Nephron progenitor cell (in vitro differentiated cells): ENCODE results near the gene TTBK2.
"Not testable (repeated sequence)": the region's sequence is repeated elsewhere in the genome, so short reads cannot be mapped to it uniquely, and the experiment has no call there.

ENCODE experiments used
- DNase-seq: peaks from one replicate; pipeline ENCODE4 v3.0.0; 2021
- H3K27ac Mint-ChIP-seq: 2 replicates; pipeline ENCODE4 v1.8.0; 2021; ENCODE audit warnings: mild to moderate bottlenecking, moderate library complexity, mixed read lengths
- H3K27me3 Mint-ChIP-seq: 2 replicates; pipeline ENCODE4 v1.8.0; 2021; ENCODE audit warnings: mild to moderate bottlenecking, low read depth, mixed read lengths; ENCODE audit not compliant: poor library complexity
- H3K36me3 Mint-ChIP-seq: 2 replicates; pipeline ENCODE4 v1.8.0; 2021; ENCODE audit warnings: low read depth, mixed read lengths
- H3K4me1 Mint-ChIP-seq: 2 replicates; pipeline ENCODE4 v1.8.0; 2021; ENCODE audit warnings: mixed read lengths
- H3K4me3 Mint-ChIP-seq: 2 replicates; pipeline ENCODE4 v1.8.0; 2021; ENCODE audit warnings: mild to moderate bottlenecking, moderate library complexity, mixed read lengths
- H3K9me3 Mint-ChIP-seq: 2 replicates; pipeline ENCODE4 v1.8.0; 2021; ENCODE audit warnings: mild to moderate bottlenecking, moderate library complexity, mixed read lengths
- CTCF ChIP-seq: fragments of 200-600 bp; sonication (generic); IDR thresholded peaks from 2 replicates; pipeline ENCODE4 v1.5.0; 2021; ENCODE audit warnings: antibody characterized with exemption

The TTBK2 gene

DNA sequence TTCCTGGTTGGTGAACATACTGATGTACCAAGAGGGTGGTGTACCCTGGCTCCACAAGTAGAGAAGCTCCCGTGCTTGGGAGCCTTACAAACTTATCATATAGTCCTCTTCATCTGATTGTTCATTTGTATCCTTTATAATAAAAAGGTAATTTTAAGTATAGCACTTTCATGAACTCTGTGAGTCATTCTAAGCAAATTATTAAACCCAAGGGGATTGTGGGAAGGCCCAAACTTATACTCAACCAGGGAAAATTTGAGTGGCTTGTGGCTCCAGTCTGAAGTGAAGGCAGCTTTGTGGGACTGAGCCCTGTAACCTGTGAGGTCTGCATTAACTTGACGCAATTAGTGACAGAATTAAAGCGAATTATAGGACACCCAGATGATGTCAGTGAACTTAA is 29.0 kb downstream of the TTBK2 start:
- H3K27me3 Mint-ChIP-seq: no peaks in the 10 kb centered on the region
- no peaks in the 10 kb centered on the region for H3K4me1 Mint-ChIP-seq
- H3K36me3 Mint-ChIP-seq: peaks cover 33% of the 10 kb centered on the region
- no peak for TF ChIP-seq CTCF
- H3K27ac Mint-ChIP-seq: no peak overlapping the region
- peaks cover 44% of the 10 kb centered on the region for H3K9me3 Mint-ChIP-seq
- no peak overlapping the region for H3K4me3 Mint-ChIP-seq
- no peak for DNase-seq

- H3K27ac Mint-ChIP-seq: no peak overlapping the region
- no peak for TF ChIP-seq CTCF
- DNase-seq: no peak
- H3K4me3 Mint-ChIP-seq: no peak overlapping the region
- H3K27me3 Mint-ChIP-seq: no peaks in the 10 kb centered on the region
- peaks cover 36% of the 10 kb centered on the region for H3K36me3 Mint-ChIP-seq
- H3K4me1 Mint-ChIP-seq: no peaks in the 10 kb centered on the region
- peaks cover 49% of the 10 kb centered on the region for H3K9me3 Mint-ChIP-seq
Measured at GRCh38 chr15:42890161-42890913, 30.2 kb downstream of the TTBK2 start.

DNA sequence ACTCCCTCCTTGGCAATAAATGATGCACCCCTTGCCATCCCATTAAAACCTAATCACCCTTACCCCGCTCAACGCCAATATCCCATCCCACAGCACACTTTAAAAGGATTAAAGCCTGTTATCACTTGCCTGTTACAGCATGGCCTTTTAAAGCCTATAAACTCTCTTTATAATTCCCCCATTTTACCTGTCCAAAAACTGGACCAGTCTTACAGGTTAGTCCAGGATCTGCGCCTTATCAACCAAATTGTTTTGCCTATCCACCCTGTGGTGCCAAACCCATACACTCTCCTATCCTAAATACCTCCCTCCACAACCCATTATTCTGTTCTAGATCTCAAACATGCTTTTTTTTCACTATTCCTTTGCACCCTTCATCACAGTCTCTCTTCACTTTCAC is 33.2 kb downstream of the TTBK2 start:
- H3K4me3 Mint-ChIP-seq, H3K27ac Mint-ChIP-seq, H3K27me3 Mint-ChIP-seq, H3K4me1 Mint-ChIP-seq, DNase-seq: not testable (repeated sequence)
- Mint-ChIP-seq H3K9me3 (peaks cover 48% of the 10 kb centered on the region), H3K36me3 (peaks cover 34% of the 10 kb centered on the region)

- Mint-ChIP-seq H3K4me1 (peaks cover 5% of the 10 kb centered on the region), H3K36me3 (peaks cover 28% of the 10 kb centered on the region)
Measured at GRCh38 chr15:42880121-42880520, 40.5 kb downstream of the TTBK2 start.

GRCh38 chr15:42879443-42879842 is 41.1 kb downstream of the TTBK2 start:
- H3K4me3 Mint-ChIP-seq: no peak overlapping the region
- H3K9me3 Mint-ChIP-seq: peaks cover 13% of the 10 kb centered on the region
- TF ChIP-seq CTCF: no peak
- H3K4me1 Mint-ChIP-seq: peaks cover 5% of the 10 kb centered on the region
- H3K27me3 Mint-ChIP-seq: no peaks in the 10 kb centered on the region
- no peak for DNase-seq
- H3K36me3 Mint-ChIP-seq: peaks cover 24% of the 10 kb centered on the region
- no peak overlapping the region for H3K27ac Mint-ChIP-seq

More at GRCh38 chr15:42880121-42880520, 40.5 kb downstream of the TTBK2 start:
- no peak overlapping the region for H3K4me3 Mint-ChIP-seq
- TF ChIP-seq CTCF: no peak
- peaks cover 18% of the 10 kb centered on the region for H3K9me3 Mint-ChIP-seq
- no peaks in the 10 kb centered on the region for H3K27me3 Mint-ChIP-seq
- H3K27ac Mint-ChIP-seq: no peak overlapping the region
- DNase-seq: no peak

DNA sequence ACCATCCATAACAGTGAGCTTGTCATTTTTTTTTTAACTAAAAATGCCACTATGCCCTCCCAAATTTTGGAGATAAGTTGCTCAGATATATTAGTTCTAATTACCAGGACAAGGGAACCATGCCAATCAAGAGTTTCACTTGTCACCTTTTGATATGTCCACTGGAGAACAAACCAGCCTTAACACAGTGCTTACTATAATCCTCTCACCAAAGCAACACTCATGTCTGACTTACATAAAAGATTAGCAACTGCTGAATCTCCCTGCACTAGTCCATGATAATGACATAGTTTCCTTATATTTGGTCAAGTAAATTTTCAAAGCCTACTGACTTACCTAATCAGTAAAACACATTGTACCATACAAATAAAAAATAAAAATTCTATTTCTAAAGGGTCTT is 44.4 kb downstream of the TTBK2 start:
- H3K4me3 Mint-ChIP-seq: no peak overlapping the region
- no peak overlapping the region for H3K27ac Mint-ChIP-seq
- H3K36me3 Mint-ChIP-seq: peaks cover 13% of the 10 kb centered on the region
- DNase-seq: no peak
- H3K27me3 Mint-ChIP-seq: no peaks in the 10 kb centered on the region
- H3K4me1 Mint-ChIP-seq: peaks cover 13% of the 10 kb centered on the region
- TF ChIP-seq CTCF: no peak
- no peaks in the 10 kb centered on the region for H3K9me3 Mint-ChIP-seq
